CD4-positive, alpha-beta memory T cell (primary cell): ENCODE data around the gene PPARA. TPM values are rescaled to one million over a fixed set of nuclear protein-coding genes. Genes with fewer than 3 reads are reported as not detected.
A peak's percentile ranks its signal among the peaks of the same experiment; 100 is the strongest.

Experiments used
- CTCF ChIA-PET: fragments of 350-600 bp; sonication (Branson Sonifier 250); formaldehyde crosslinking; loops from one replicate; lab custom pipeline; 2021; ENCODE audit warnings: inconsistent platforms; ENCODE audit not compliant: partially characterized antibody; lab: Charles Lee
- POLR2A ChIA-PET: fragments of 350-600 bp; sonication (Branson Sonifier 250); formaldehyde crosslinking; loops from one replicate; lab custom pipeline; 2021; ENCODE audit not compliant: partially characterized antibody; lab: Charles Lee
- DNase-seq, 5 donors: peaks; one replicate each; pipeline versions ENCODE4 v3.0.0 to v3.0.0-alpha.2; 2020 to 2022; ENCODE audit warnings: mixed read lengths in 1 of 5
- H3K27ac ChIP-seq: one replicate; pipeline ENCODE4 v1.7.0; 2013; ENCODE audit warnings: low read depth, low read length
- H3K27me3 ChIP-seq: 2 replicates; pipeline ENCODE4 v1.7.0; 2013; ENCODE audit warnings: mild to moderate bottlenecking, low read length, moderate library complexity; ENCODE audit not compliant: insufficient read depth
- H3K36me3 ChIP-seq: 2 replicates; pipeline ENCODE4 v1.7.0; 2013; ENCODE audit warnings: mild to moderate bottlenecking, low read length, moderate library complexity; ENCODE audit not compliant: insufficient read depth
- H3K4me1 ChIP-seq: 2 replicates; pipeline ENCODE4 v1.7.0; 2013; ENCODE audit warnings: mild to moderate bottlenecking, low read length, moderate library complexity; ENCODE audit not compliant: insufficient read depth
- H3K4me3 ChIP-seq, 2 donors: one replicate each; pipeline ENCODE4 v1.7.0; 2013; ENCODE audit warnings: low read length in 2 of 2, mild to moderate bottlenecking in 1 of 2
- H3K9me3 ChIP-seq, 2 donors: one replicate each; pipeline ENCODE4 v1.7.0; 2013; ENCODE audit warnings: low read length in 2 of 2, control low read depth in 1 of 2; ENCODE audit not compliant: control insufficient read depth in 1 of 2
- H3K27ac Mint-ChIP-seq, 7 donors: one replicate each; pipeline ENCODE4 v1.8.0; 2020 to 2021; ENCODE audit warnings: mixed read lengths in 7 of 7, mild to moderate bottlenecking in 6 of 7, inconsistent platforms in 3 of 7, moderate library complexity in 3 of 7
- H3K27me3 Mint-ChIP-seq, 2 donors: one replicate each; pipeline ENCODE4 v1.8.0; 2020 to 2021; ENCODE audit warnings: mixed read lengths in 2 of 2
- H3K36me3 Mint-ChIP-seq, 2 donors: one replicate each; pipeline ENCODE4 v1.8.0; 2020 to 2021; ENCODE audit warnings: mixed read lengths in 2 of 2, inconsistent platforms in 1 of 2, mild to moderate bottlenecking in 1 of 2
- H3K4me1 Mint-ChIP-seq, 4 donors: one replicate each; pipeline ENCODE4 v1.8.0; 2020 to 2021; ENCODE audit warnings: mixed read lengths in 4 of 4, mild to moderate bottlenecking in 1 of 4
- H3K4me3 Mint-ChIP-seq, 8 donors: one replicate each; pipeline ENCODE4 v1.8.0; 2020 to 2021; ENCODE audit warnings: mixed read lengths in 8 of 8, mild to moderate bottlenecking in 7 of 8, moderate library complexity in 6 of 8, inconsistent platforms in 3 of 8
- H3K9me3 Mint-ChIP-seq, 8 donors: one replicate each; pipeline ENCODE4 v1.8.0; 2020 to 2021; ENCODE audit warnings: mixed read lengths in 8 of 8, mild to moderate bottlenecking in 5 of 8, inconsistent platforms in 3 of 8, moderate library complexity in 1 of 8
- intact Hi-C: fragments of 100-400 bp; cut with micrococcal nuclease; formaldehyde crosslinking; loops from one replicate; pipeline ENCODE4 v1.15.1; 2023
- polyA plus RNA-seq, 2 donors: library from polyadenylated mRNA; unstranded; fragments of 300-500 nt; fragmentation: Illumina TruSeq; gene quantifications; one replicate each; pipeline ENCODE4 v1.2.3, GENCODE V29; 2021
- total RNA-seq, 2 experiments: library from RNA; stranded (reverse); gene quantifications; one replicate each; pipeline ENCODE4 v1.2.3, GENCODE V29; 2021

Gene PPARA
- total and polyA plus RNA-seq, 4 experiments from 2014 or later, result 0.91 to 23.2 (median 13.5) TPM

GRCh38 chr22:46120420-46120737, 29.9 kb upstream of the PPARA start:
- Histone ChIP-seq H3K27ac (no peak overlapping the region), H3K4me1 (peaks cover 4% of the 10 kb centered on the region), H3K4me3 (no peak overlapping the region), H3K27me3 (no peaks in the 10 kb centered on the region), H3K9me3 (no peaks in the 10 kb centered on the region), H3K36me3 (no peaks in the 10 kb centered on the region)
- intact Hi-C loops, result no loop called here
- POLR2A ChIA-PET, result no interaction called here
- no peaks in the 10 kb centered on the region for H3K9me3 Mint-ChIP-seq
- H3K4me3 Mint-ChIP-seq, result no peak overlapping the region
- DNase-seq, result no peak
- peak overlapping the region in 1 of 7 donors; percentile 22 for H3K27ac Mint-ChIP-seq
- H3K36me3 Mint-ChIP-seq, result no peaks in the 10 kb centered on the region
- no peaks in the 10 kb centered on the region for H3K27me3 Mint-ChIP-seq
- peaks cover 0 to 1% (median 0%) of the 10 kb centered on the region in 4 donors for H3K4me1 Mint-ChIP-seq
- CTCF ChIA-PET, result interaction anchor here (1.1 to 10.8 kb wide), 7 partner anchors 113 to 432 kb away, joined by 3 to 236 read pairs (median 22); partner anchors contain the start of gene GTSE1

DNA sequence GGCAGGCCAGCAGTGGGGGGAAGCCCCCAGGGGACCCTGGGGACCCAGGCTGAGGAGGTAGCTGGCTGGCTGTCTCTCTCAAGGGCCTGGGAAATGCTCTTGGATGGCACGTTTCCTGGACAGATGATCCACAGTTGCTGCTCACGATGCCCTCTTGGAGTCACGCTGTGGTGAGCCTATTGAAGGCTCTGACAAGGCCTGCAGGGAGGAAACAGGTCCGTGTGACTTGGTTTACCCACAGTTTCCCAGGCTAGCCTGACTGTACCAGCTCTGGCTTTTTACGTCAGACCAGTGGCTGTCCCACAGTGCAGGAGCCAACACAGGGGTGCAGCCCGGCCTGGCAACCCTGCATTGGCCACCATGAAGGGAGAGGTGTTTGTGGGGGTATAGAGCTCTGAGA, 29.2 kb upstream of the PPARA start:
- no peak for DNase-seq
- Mint-ChIP-seq H3K27me3 (no peaks in the 10 kb centered on the region), H3K27ac (no peak overlapping the region), H3K36me3 (no peaks in the 10 kb centered on the region), H3K4me1 (no peaks in the 10 kb centered on the region), H3K9me3 (no peaks in the 10 kb centered on the region), H3K4me3 (no peak overlapping the region)
- Histone ChIP-seq H3K4me1 (peaks cover 4% of the 10 kb centered on the region), H3K9me3 (no peaks in the 10 kb centered on the region), H3K36me3 (no peaks in the 10 kb centered on the region), H3K4me3 (no peak overlapping the region), H3K27me3 (no peaks in the 10 kb centered on the region), H3K27ac (no peak overlapping the region)
- ChIA-PET POLR2A (interaction anchor here (1.3 kb wide), 1 partner anchor 192 kb away, joined by 3 read pairs; no protein-coding TSS in a partner anchor), CTCF (interaction anchor here (1.1 to 10.8 kb wide), 12 partner anchors 106 to 431 kb away, joined by 3 to 236 read pairs (median 6); partner anchors contain the start of genes GTSE1 and TRMU)
- intact Hi-C loops, result no loop called here

DNA sequence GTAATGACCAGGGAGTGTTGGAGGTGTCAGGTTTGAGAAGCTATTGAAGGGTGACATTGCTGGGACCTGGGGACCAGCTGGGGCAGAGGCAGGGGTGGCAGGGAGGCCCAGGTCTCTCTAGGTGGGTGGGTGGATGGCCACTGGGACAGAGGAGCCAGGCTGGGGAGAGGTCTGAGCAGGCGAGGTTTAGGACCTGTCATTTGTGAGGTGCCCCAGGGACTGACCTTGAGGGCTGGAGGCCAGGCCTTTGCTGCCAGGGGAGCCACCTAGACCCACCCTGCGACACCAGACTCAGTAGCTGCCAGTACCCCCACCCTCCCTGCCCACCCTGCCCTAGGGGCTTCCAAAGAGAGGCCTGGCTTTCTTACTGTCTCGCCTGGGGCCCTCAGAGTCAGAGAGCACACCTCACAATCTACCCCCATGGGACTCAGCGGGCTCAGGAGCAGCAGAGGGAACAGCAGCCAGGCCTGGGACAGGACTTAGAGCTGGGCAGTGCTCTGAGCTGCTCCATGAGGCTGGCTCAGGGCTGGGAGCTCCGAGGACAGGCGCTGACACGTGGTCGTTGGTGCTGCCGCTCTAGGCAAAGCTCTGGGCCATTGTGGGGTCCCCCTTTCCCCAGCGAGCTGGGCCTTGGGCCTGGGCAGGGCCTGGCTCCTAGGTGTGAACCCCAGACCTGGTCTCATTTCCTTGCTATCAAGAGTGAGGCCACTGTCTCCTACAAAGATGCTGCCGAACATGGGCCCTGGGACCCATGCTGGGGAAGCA, 28.6 kb upstream of the PPARA start:
- no peaks in the 10 kb centered on the region for H3K9me3 Mint-ChIP-seq
- H3K4me3 Mint-ChIP-seq, result no peak overlapping the region
- no peaks in the 10 kb centered on the region for H3K36me3 Mint-ChIP-seq
- no peaks in the 10 kb centered on the region for H3K36me3 ChIP-seq
- H3K27ac Mint-ChIP-seq, result no peak overlapping the region
- no peaks in the 10 kb centered on the region for H3K27me3 Mint-ChIP-seq
- peaks cover 2% of the 10 kb centered on the region for H3K4me1 ChIP-seq
- no peaks in the 10 kb centered on the region for H3K4me1 Mint-ChIP-seq
- CTCF ChIA-PET, result interaction anchor here (0.7 to 10.8 kb wide), 30 partner anchors 15 to 430 kb away, joined by 3 to 236 read pairs (median 4); partner anchors contain the start of genes GTSE1 and TRMU
- H3K27ac ChIP-seq, result no peak overlapping the region
- H3K9me3 ChIP-seq, result no peaks in the 10 kb centered on the region
- no peaks in the 10 kb centered on the region for H3K27me3 ChIP-seq
- POLR2A ChIA-PET, result interaction anchor here (0.9 to 1.4 kb wide), 5 partner anchors 86 to 214 kb away, joined by 3 to 5 read pairs (median 3); partner anchors contain the start of genes GTSE1 and TRMU
- intact Hi-C loops, result loop anchor here (1.0 kb wide), 1 partner anchor 175 kb away; the partner anchor contains the start of gene GTSE1
- no peak for DNase-seq
- no peak overlapping the region for H3K4me3 ChIP-seq

DNA sequence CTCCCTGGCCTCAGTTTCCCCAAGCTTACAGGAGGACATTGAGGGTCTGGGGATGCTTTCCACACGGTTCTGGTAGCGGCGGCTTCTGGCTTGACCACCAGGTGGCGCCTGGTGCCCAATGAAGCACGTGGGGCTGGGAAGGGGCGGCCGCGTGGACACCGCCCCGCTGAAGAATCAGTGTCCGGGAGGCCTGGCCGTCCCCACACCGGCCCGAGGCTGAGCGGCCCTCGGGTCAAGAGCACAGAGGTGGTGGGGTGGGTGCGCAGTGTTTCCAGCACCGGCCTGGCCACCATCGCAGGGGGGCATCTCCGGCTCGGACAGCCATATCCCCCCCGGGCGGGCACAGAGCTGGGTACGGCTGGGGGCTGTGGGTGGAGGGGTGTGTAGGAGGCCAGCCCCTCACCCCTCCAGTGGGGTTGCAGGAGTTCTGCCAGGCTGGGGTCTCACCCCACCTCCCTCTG, 27.8 kb upstream of the PPARA start:
- Histone ChIP-seq H3K4me1 (no peaks in the 10 kb centered on the region), H3K27ac (no peak overlapping the region), H3K27me3 (no peaks in the 10 kb centered on the region), H3K4me3 (no peak overlapping the region), H3K36me3 (no peaks in the 10 kb centered on the region), H3K9me3 (no peaks in the 10 kb centered on the region)
- ChIA-PET POLR2A (interaction anchor here (0.9 to 1.4 kb wide), 5 partner anchors 87 to 213 kb away, joined by 3 to 5 read pairs (median 3); partner anchors contain the start of genes GTSE1 and TRMU), CTCF (interaction anchor here (0.7 to 10.8 kb wide), 27 partner anchors 16 to 419 kb away, joined by 3 to 236 read pairs (median 4); partner anchors contain the start of genes GTSE1 and TRMU)
- H3K4me3 Mint-ChIP-seq, result no peak overlapping the region
- no peaks in the 10 kb centered on the region for H3K36me3 Mint-ChIP-seq
- no peaks in the 10 kb centered on the region for H3K9me3 Mint-ChIP-seq
- no peaks in the 10 kb centered on the region for H3K27me3 Mint-ChIP-seq
- intact Hi-C loops, result loop anchor here (1.0 kb wide), 1 partner anchor 174 kb away; the partner anchor contains the start of gene GTSE1
- peak in 4 of 5 donors; percentile 51 to 66 (median 58) for DNase-seq
- no peak overlapping the region for H3K27ac Mint-ChIP-seq
- H3K4me1 Mint-ChIP-seq, result no peaks in the 10 kb centered on the region

DNA sequence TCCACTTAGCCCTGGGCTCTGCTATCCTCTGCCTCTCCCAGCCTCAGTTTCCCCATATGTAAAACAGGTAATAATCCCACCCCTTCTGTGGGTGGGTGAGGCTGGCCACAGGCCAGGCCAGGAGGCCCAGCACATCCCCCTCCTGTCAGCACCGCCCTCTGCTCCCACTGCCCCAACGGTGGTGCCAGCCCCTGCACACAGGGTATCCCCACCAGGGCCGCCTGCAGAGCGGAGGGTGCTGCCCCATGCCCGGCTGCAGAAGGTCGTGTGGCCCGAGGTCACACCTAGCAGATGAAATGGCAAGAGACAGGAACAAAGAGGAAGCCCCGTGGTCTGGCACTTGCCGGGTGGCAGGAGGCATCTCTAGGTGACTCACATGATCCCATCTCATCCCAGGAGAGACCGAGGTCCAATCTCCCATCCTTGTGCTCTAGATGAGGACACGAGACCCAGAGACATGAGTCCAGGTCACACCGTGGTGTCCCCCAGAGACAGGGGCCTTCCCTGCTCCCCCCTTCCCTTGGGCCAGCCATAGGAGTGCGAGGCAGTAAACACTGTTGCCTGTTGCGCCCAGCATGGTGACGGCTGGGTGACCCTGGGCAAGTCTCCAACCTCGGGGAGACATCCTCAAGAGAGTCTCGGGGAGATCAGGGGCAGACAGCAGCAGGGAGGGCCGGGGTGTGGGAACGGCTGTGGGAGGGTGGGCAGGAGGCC, 27.2 kb upstream of the PPARA start:
- intact Hi-C loops, result loop anchor here (1.0 kb wide), 1 partner anchor 173 kb away; the partner anchor contains the start of gene GTSE1
- no peaks in the 10 kb centered on the region for H3K9me3 Mint-ChIP-seq

DNA sequence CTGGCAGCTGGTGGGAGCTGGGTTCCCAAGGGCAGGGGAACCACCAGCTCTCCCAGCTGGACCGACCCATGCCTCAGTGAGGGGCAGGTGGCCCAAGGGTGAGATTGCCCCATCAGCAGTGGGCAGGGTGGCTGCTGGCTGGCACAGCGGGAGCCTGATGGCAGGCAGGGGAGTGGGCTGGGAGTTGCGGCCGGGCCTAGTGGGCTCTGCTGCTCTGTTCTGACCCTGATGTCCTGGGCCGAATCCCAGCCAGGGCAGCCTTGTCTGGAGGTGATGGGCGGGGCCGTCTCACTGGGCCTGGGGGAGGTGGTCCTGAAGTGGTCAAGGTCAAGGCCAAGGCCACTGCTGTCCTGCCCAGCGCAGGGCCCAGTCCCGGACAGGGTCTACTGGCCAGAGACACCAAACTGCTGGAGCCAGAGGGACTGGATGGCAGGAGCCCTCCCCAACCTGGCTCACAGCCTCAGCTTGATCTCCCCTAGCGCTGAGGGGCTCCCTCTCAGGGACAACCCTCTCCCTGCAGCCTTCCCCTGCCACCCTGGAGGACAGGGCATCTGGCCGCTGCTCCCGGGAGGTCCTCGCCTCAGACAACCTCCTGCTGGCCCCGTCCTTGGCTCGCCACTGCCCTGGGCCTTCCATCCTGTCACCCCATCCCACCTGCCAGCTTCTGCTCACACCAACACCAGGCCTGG, 26.5 kb upstream of the PPARA start:
- no peak overlapping the region for H3K27ac Mint-ChIP-seq
- no peak for DNase-seq
- Histone ChIP-seq H3K4me3 (no peak overlapping the region), H3K27me3 (no peaks in the 10 kb centered on the region), H3K9me3 (no peaks in the 10 kb centered on the region), H3K27ac (no peak overlapping the region), H3K4me1 (no peaks in the 10 kb centered on the region), H3K36me3 (no peaks in the 10 kb centered on the region)
- H3K27me3 Mint-ChIP-seq, result no peaks in the 10 kb centered on the region
- POLR2A ChIA-PET, result no interaction called here
- no peak overlapping the region for H3K4me3 Mint-ChIP-seq
- CTCF ChIA-PET, result interaction anchor here (1.0 to 4.4 kb wide), 4 partner anchors 173 to 192 kb away, joined by 3 to 37 read pairs (median 4); partner anchors contain the start of gene GTSE1
- H3K4me1 Mint-ChIP-seq, result no peaks in the 10 kb centered on the region
- no peaks in the 10 kb centered on the region for H3K36me3 Mint-ChIP-seq
- intact Hi-C loops, result no loop called here
- no peaks in the 10 kb centered on the region for H3K9me3 Mint-ChIP-seq

More for the DNA sequence above, 27.2 kb upstream of the PPARA start:
- Histone ChIP-seq H3K4me1 (no peaks in the 10 kb centered on the region), H3K27ac (no peak overlapping the region), H3K9me3 (no peaks in the 10 kb centered on the region), H3K27me3 (no peaks in the 10 kb centered on the region), H3K36me3 (no peaks in the 10 kb centered on the region), H3K4me3 (no peak overlapping the region)
- no peak overlapping the region for H3K4me3 Mint-ChIP-seq
- CTCF ChIA-PET, result interaction anchor here (1.0 to 10.8 kb wide), 12 partner anchors 20 to 207 kb away, joined by 3 to 236 read pairs (median 6); partner anchors contain the start of gene GTSE1
- H3K27me3 Mint-ChIP-seq, result no peaks in the 10 kb centered on the region
- POLR2A ChIA-PET, result interaction anchor here (1.0 kb wide), 1 partner anchor 173 kb away, joined by 5 read pairs; the partner anchor contains the start of gene GTSE1
- no peak overlapping the region for H3K27ac Mint-ChIP-seq
- DNase-seq, result no peak
- H3K36me3 Mint-ChIP-seq, result no peaks in the 10 kb centered on the region
- H3K4me1 Mint-ChIP-seq, result no peaks in the 10 kb centered on the region
